Tibial nerve (tissue), 4 donors: ENCODE results near the gene GULP1. TPM values are rescaled to one million over a fixed set of nuclear protein-coding genes. Genes with fewer than 3 reads are reported as not detected.
A peak's percentile ranks its signal among the peaks of the same experiment; 100 is the strongest.

Source experiments
- DNase-seq, 2 donors: peaks; one replicate each; pipeline ENCODE4 v3.0.0-alpha.2; 2019; ENCODE audit warnings: low spot score in 2 of 2
- H3K27ac ChIP-seq, 4 donors: fragments of 200-600 bp; sonication (generic) in 3 of 4; one replicate each; pipeline ENCODE4 v1.5.1; 2017 to 2019; ENCODE audit warnings: mild to moderate bottlenecking in 1 of 4
- H3K27me3 ChIP-seq, 2 donors: fragments of 200-600 bp; sonication (generic) in 1 of 2; one replicate each; pipeline versions ENCODE4 v1.5.1 to v1.6.0; 2017 to 2019
- H3K36me3 ChIP-seq, 3 donors: fragments of 200-600 bp; sonication (generic); one replicate each; pipeline ENCODE4 v1.5.1; 2018 to 2019
- H3K4me1 ChIP-seq, 4 donors: fragments of 200-600 bp; sonication (generic) in 3 of 4; one replicate each; pipeline ENCODE4 v1.5.1; 2017 to 2019
- H3K4me3 ChIP-seq, 4 donors: fragments of 200-600 bp; sonication (generic) in 3 of 4; one replicate each; pipeline ENCODE4 v1.5.1; 2017 to 2019; ENCODE audit warnings: mild to moderate bottlenecking in 1 of 4, moderate library complexity in 1 of 4
- H3K9me3 ChIP-seq, 4 donors: fragments of 200-600 bp; sonication (generic) in 3 of 4; one replicate each; pipeline ENCODE4 v1.5.1; 2017 to 2019
- EP300 ChIP-seq, 2 donors: sonication (generic); formaldehyde crosslinking; IDR thresholded peaks; one replicate each; pipeline ENCODE4 v1.6.1; 2017; ENCODE audit warnings: antibody characterized with exemption in 2 of 2, mild to moderate bottlenecking in 1 of 2
- POLR2A ChIP-seq, 2 donors: fragments of 450-650 bp; IDR thresholded peaks; one replicate each; pipeline ENCODE4 v1.6.1; 2017; ENCODE audit warnings: antibody characterized with exemption in 2 of 2, mild to moderate bottlenecking in 2 of 2, moderate library complexity in 2 of 2
- WGBS, 2 donors: methylation state at CpG; one replicate each; pipeline ENCODE4 v1.1.5; 2018; 5-methylcytosine and 5-hydroxymethylcytosine counted together
- total RNA-seq, 4 donors: library from RNA; depleted of rRNA; stranded (reverse); fragments of >200 nt; gene quantifications; one replicate each; pipeline ENCODE4 v1.1.0, GENCODE V29; 2016
- TF ChIP-seq, protein P1 (sequence below), 5 experiments: fragments of 200-600 bp in 3 of 5; fragments of 450-650 bp in 2 of 5; sonication (generic) in 3 of 5; IDR thresholded peaks; one replicate each; pipeline ENCODE4 v1.5.1; 2016 to 2019; ENCODE audit warnings: antibody characterized with exemption in 5 of 5, mild to moderate bottlenecking in 3 of 5, moderate library complexity in 2 of 5

GULP1 gene
- total RNA-seq, 4 donors from 2014 or later, result 63.4 to 89.2 (median 78.1) TPM

- no peak for DNase-seq
- H3K27me3 ChIP-seq, result no peaks in the 10 kb centered on the region
- H3K9me3 ChIP-seq, result no peaks in the 10 kb centered on the region
- H3K4me1 ChIP-seq, result peaks cover 0 to 10% (median 0%) of the 10 kb centered on the region in 4 donors
- H3K36me3 ChIP-seq, result no peaks in the 10 kb centered on the region
- TF ChIP-seq, protein P1, sequence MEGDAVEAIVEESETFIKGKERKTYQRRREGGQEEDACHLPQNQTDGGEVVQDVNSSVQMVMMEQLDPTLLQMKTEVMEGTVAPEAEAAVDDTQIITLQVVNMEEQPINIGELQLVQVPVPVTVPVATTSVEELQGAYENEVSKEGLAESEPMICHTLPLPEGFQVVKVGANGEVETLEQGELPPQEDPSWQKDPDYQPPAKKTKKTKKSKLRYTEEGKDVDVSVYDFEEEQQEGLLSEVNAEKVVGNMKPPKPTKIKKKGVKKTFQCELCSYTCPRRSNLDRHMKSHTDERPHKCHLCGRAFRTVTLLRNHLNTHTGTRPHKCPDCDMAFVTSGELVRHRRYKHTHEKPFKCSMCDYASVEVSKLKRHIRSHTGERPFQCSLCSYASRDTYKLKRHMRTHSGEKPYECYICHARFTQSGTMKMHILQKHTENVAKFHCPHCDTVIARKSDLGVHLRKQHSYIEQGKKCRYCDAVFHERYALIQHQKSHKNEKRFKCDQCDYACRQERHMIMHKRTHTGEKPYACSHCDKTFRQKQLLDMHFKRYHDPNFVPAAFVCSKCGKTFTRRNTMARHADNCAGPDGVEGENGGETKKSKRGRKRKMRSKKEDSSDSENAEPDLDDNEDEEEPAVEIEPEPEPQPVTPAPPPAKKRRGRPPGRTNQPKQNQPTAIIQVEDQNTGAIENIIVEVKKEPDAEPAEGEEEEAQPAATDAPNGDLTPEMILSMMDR (IDR thresholded peaks at IDR 0.05), result no peak
- no peak for TF ChIP-seq EP300 (IDR thresholded peaks at IDR 0.05)
- no peak for TF ChIP-seq POLR2A (IDR thresholded peaks at IDR 0.05)
- H3K27ac ChIP-seq, result no peak overlapping the region
- H3K4me3 ChIP-seq, result no peak overlapping the region
Observed at GRCh38 chr2:188365058-188365641, 73.5 kb downstream of the GULP1 start.

DNA sequence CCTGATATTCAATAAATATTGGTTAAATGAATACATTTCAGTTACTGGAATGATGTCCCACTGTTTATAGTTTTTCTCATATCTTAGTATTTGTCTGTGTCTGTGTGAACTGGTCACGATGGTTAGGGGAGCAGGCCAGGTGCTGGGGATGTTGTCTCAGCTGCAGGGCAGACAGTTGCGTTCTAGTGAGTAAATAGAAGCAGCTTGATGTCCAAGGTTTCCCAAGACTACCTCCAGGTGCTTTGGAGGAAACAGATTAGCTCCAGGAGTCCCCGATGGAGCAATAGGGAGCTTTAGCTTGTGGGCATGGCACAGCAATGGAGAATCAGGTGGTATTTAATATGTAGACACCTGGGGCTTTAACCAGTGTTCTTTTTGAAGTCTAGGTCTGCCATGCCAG is 75.5 kb downstream of the GULP1 start:
- Histone ChIP-seq H3K27me3 (no peaks in the 10 kb centered on the region), H3K36me3 (no peaks in the 10 kb centered on the region), H3K27ac (no peak overlapping the region), H3K4me3 (no peak overlapping the region), H3K9me3 (no peaks in the 10 kb centered on the region), H3K4me1 (peaks cover 0 to 9% (median 0%) of the 10 kb centered on the region in 4 donors)
- TF ChIP-seq, protein P1 (IDR thresholded peaks at IDR 0.05), result no peak
- WGBS, 2 donors, result 67 to 83% methylated on average over 3 of the region's 3 CpGs
- no peak for DNase-seq

- Histone ChIP-seq H3K27me3 (no peaks in the 10 kb centered on the region), H3K4me3 (no peak overlapping the region), H3K27ac (no peak overlapping the region), H3K9me3 (no peaks in the 10 kb centered on the region), H3K4me1 (peaks cover 0 to under 1% (median 0%) of the 10 kb centered on the region in 4 donors), H3K36me3 (no peaks in the 10 kb centered on the region)
- peak in 1 of 2 donors; percentile 9 for DNase-seq
- TF ChIP-seq, protein P1 (IDR thresholded peaks at IDR 0.05), result peak in 4 of 5 experiments; percentile 31 to 50 (median 46)
- TF ChIP-seq POLR2A (IDR thresholded peaks at IDR 0.05) (no peak), EP300 (IDR thresholded peaks at IDR 0.05) (no peak)
- 23 to 41% methylated on average over 3 of the region's 3 CpGs for WGBS, 2 donors
Observed at GRCh38 chr2:188369365-188369764, 77.7 kb downstream of the GULP1 start.

DNA sequence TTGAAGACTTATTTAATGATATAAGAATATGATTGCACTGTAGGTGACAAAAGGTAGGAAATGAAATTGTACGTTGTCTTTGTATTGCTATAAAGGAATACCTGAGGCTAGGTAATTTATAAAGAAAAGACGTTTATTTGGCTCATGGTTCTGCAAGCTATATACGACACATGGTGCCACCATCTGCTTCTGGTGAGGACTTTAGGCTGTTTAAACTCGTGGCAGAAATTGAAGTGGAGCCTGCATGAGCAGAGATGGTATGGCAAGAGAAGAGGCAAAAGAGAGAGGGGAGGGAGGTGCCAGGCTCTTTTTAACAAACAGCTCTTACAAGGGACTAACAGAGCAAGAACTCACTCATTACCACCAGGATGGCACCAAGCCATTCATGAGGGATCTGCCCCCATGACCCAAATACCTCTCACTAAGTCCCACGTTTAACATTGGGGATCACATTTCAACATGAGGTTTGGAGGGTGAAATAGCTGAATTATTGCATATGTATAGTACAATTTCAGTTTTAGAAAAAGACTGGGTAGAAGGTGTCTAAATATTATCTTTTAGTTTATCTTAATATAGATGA is 86.8 kb downstream of the GULP1 start:
- H3K9me3 ChIP-seq, result no peaks in the 10 kb centered on the region
- DNase-seq, result no peak
- TF ChIP-seq EP300 (IDR thresholded peaks at IDR 0.05), result no peak
- H3K27ac ChIP-seq, result peak overlapping the region in 1 of 4 donors; percentile 4
- H3K27me3 ChIP-seq, result no peaks in the 10 kb centered on the region
- peaks cover 0 to 30% (median 0%) of the 10 kb centered on the region in 4 donors for H3K4me1 ChIP-seq
- 73 to 74% methylated on average over 5 of the region's 5 CpGs for WGBS, 2 donors
- no peaks in the 10 kb centered on the region for H3K36me3 ChIP-seq
- no peak overlapping the region for H3K4me3 ChIP-seq

- H3K27ac ChIP-seq, result no peak overlapping the region
- 94 to 100% methylated on average over 3 of the region's 3 CpGs for WGBS, 2 donors
- no peak overlapping the region for H3K4me3 ChIP-seq
- H3K9me3 ChIP-seq, result no peaks in the 10 kb centered on the region
- peaks cover 0 to 30% (median 0%) of the 10 kb centered on the region in 4 donors for H3K4me1 ChIP-seq
- H3K27me3 ChIP-seq, result no peaks in the 10 kb centered on the region
- DNase-seq, result no peak
- TF ChIP-seq EP300 (IDR thresholded peaks at IDR 0.05), result no peak
- TF ChIP-seq POLR2A (IDR thresholded peaks at IDR 0.05), result no peak
- TF ChIP-seq, protein P1 (IDR thresholded peaks at IDR 0.05), result no peak
- H3K36me3 ChIP-seq, result peaks cover 0 to 7% (median 0%) of the 10 kb centered on the region in 3 donors
Observed at GRCh38 chr2:188379748-188380147, 88.1 kb downstream of the GULP1 start.
